Uterus (tissue), 4 donors: ENCODE results near the gene SSTR4. TPM values are rescaled to one million over a fixed set of nuclear protein-coding genes. Genes with fewer than 3 reads are reported as not detected.

Experiments used
- DNase-seq, 2 donors: peaks; one replicate each; pipeline ENCODE4 v3.0.0-alpha.2; 2019 to 2020
- H3K27ac ChIP-seq, 2 donors: fragments of 200-600 bp; sonication (generic); 1 replicate in 1 of 2; 2 replicates in 1 of 2; pipeline ENCODE4 v1.5.1; 2016 to 2018
- H3K27me3 ChIP-seq, 2 donors: fragments of 200-600 bp; sonication (generic); one replicate each; pipeline ENCODE4 v1.5.1; 2018 to 2019; ENCODE audit warnings: control low read depth in 1 of 2
- H3K36me3 ChIP-seq, 2 donors: fragments of 200-600 bp; sonication (generic); one replicate each; pipeline ENCODE4 v1.5.1; 2019; ENCODE audit warnings: control low read depth in 1 of 2
- H3K4me1 ChIP-seq, 2 donors: fragments of 200-600 bp; sonication (generic); one replicate each; pipeline ENCODE4 v1.5.1; 2018 to 2019; ENCODE audit warnings: control low read depth in 1 of 2
- H3K4me3 ChIP-seq, 2 donors: fragments of 200-600 bp; sonication (generic); 1 replicate in 1 of 2; 2 replicates in 1 of 2; pipeline ENCODE4 v1.5.1; 2018 to 2019; ENCODE audit warnings: mild to moderate bottlenecking in 1 of 2
- H3K9me3 ChIP-seq, 2 donors: fragments of 200-600 bp; sonication (generic); one replicate each; pipeline ENCODE4 v1.5.1; 2019; ENCODE audit warnings: control low read depth in 1 of 2
- POLR2A ChIP-seq, 2 donors: fragments of 450-650 bp; IDR thresholded peaks; one replicate each; pipeline ENCODE4 v1.6.1; 2016; ENCODE audit warnings: antibody characterized with exemption in 2 of 2, mild to moderate bottlenecking in 1 of 2, moderate library complexity in 1 of 2
- intact Hi-C: fragments of 100-400 bp; cut with DNase I; formaldehyde crosslinking; loops from one replicate; pipeline ENCODE4 v1.15.1; 2023; ENCODE audit warnings: low total_unique reads
- total RNA-seq, 4 donors: library from RNA; depleted of rRNA in 3 of 4; stranded (reverse); fragments of >200 nt in 3 of 4; gene quantifications; one replicate each; pipeline versions ENCODE4 v1.1.0 to v1.2.4, GENCODE V29; 2014 to 2023
- TF ChIP-seq, protein P1 (sequence below), 4 experiments: fragments of 200-600 bp in 2 of 4; fragments of 450-650 bp in 2 of 4; sonication (generic) in 2 of 4; IDR thresholded peaks; one replicate each; pipeline ENCODE4 v1.5.1; 2016 to 2019; ENCODE audit warnings: antibody characterized with exemption in 4 of 4, mild to moderate bottlenecking in 2 of 4, moderate library complexity in 1 of 4
- donor health status: DM: yes; HTN: yes; CAD: no.

Gene SSTR4
- total RNA-seq, 4 donors from 2014 or later: not detected

DNA sequence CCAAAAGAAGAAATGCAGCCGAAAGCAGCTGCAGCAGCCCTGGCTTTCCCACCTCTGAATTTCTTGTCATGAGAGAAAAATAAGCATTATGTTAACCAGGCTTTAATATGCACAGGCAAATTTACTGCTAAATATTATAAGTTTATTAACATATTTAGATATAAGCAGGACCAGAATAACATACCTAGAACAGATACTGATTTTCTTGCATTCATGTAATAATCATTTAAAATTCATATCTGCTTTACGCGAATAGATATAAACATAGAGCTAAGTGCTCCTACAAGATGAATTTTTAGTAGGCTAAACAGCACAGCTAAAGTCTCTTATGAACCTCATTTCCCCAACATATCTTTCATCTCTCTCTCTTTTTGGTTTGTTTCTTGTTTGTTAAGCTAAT lies 36.3 kb downstream of the SSTR4 start:
- TF ChIP-seq, protein P1, sequence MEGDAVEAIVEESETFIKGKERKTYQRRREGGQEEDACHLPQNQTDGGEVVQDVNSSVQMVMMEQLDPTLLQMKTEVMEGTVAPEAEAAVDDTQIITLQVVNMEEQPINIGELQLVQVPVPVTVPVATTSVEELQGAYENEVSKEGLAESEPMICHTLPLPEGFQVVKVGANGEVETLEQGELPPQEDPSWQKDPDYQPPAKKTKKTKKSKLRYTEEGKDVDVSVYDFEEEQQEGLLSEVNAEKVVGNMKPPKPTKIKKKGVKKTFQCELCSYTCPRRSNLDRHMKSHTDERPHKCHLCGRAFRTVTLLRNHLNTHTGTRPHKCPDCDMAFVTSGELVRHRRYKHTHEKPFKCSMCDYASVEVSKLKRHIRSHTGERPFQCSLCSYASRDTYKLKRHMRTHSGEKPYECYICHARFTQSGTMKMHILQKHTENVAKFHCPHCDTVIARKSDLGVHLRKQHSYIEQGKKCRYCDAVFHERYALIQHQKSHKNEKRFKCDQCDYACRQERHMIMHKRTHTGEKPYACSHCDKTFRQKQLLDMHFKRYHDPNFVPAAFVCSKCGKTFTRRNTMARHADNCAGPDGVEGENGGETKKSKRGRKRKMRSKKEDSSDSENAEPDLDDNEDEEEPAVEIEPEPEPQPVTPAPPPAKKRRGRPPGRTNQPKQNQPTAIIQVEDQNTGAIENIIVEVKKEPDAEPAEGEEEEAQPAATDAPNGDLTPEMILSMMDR (IDR thresholded peaks at IDR 0.05): no peak
- no peak for TF ChIP-seq POLR2A (IDR thresholded peaks at IDR 0.05)
- Histone ChIP-seq H3K4me1 (no peaks in the 10 kb centered on the region), H3K9me3 (no peaks in the 10 kb centered on the region), H3K4me3 (no peak overlapping the region), H3K27me3 (no peaks in the 10 kb centered on the region), H3K27ac (no peak overlapping the region), H3K36me3 (no peaks in the 10 kb centered on the region)
- intact Hi-C loops: no loop called here
- no peak for DNase-seq

DNA sequence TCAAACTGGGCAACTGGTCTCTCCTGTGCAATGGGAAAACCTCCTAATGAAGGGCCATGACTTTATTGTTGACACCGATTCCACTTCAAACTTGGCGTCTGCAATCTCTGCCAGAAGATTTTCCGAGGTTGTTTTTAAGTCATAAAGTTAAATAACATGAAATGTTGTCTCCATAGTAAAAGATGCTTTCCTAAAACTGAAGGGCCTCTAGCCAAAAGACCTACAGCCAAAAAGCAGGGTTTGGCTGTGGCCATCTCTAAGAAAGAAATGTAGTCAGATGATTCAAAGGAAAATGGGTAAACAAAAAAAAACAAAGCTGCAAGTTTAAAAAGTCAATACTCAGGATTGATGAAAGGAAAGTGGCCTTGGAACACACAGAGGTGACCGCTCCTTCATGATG lies 36.9 kb downstream of the SSTR4 start:
- H3K27ac ChIP-seq: no peak overlapping the region
- H3K36me3 ChIP-seq: no peaks in the 10 kb centered on the region
- intact Hi-C loops: no loop called here
- H3K9me3 ChIP-seq: no peaks in the 10 kb centered on the region
- no peak for TF ChIP-seq POLR2A (IDR thresholded peaks at IDR 0.05)
- TF ChIP-seq, protein P1 (IDR thresholded peaks at IDR 0.05): no peak
- H3K27me3 ChIP-seq: no peaks in the 10 kb centered on the region
- DNase-seq: no peak
- H3K4me3 ChIP-seq: no peak overlapping the region
- no peaks in the 10 kb centered on the region for H3K4me1 ChIP-seq

DNA sequence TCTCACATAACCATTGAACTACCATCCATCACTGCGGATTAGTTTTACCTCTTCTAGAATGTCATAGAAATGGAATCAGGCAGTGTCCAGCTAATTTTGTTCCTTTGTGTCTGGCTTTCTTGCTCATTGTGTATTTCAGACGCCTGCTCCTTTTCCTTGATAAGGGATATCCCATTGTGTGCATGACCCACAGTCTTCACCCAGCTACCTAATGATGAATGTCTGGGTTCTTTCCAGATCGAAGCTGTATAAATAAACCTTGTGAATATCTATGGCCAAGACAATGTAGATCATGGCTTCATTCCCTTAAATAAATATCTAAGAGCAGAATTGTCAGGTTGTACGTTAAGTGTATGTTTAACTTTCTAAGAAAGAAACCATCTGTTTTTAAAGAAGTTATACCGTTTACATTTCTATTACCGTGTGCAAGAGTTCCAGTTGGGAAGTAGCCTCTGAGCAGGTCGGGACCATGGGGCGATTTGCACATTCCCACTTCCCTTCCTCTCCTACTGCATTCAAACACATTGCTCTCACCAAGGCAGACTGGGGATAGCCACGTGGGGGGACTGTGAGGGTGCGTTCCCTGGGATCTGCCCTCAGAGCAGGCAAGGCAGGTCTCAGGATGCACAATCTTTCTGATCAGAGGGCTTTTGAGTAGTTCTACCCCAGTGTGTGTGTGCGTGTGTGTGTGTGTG lies 37.9 kb downstream of the SSTR4 start:
- TF ChIP-seq, protein P1 (IDR thresholded peaks at IDR 0.05): no peak
- no peak for TF ChIP-seq POLR2A (IDR thresholded peaks at IDR 0.05)
- Histone ChIP-seq H3K36me3 (no peaks in the 10 kb centered on the region), H3K27ac (no peak overlapping the region), H3K27me3 (no peaks in the 10 kb centered on the region), H3K4me3 (no peak overlapping the region), H3K9me3 (no peaks in the 10 kb centered on the region), H3K4me1 (no peaks in the 10 kb centered on the region)
- DNase-seq: no peak
- intact Hi-C loops: no loop called here

DNA sequence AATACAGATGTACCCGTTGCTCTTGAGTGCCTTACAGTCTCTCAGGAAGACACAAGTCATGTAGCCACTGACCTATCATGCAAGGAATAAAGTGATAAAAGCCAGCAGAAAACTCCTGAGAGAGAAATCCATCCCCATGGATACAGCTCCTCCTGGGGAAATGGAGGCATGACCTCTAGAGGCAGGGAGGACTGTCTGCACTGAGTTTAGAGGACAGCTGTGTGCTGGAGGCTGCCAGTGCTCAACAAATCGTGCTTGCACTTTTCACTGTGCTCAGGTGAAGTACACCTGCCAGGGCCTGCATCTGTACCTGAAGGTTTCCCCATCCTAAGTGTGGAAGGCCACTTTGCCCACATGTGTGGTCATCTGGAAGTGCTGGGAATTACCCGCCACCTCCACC lies 38.9 kb downstream of the SSTR4 start:
- intact Hi-C loops: no loop called here
- Histone ChIP-seq H3K4me1 (no peaks in the 10 kb centered on the region), H3K4me3 (no peak overlapping the region), H3K9me3 (no peaks in the 10 kb centered on the region), H3K27me3 (no peaks in the 10 kb centered on the region), H3K27ac (no peak overlapping the region), H3K36me3 (no peaks in the 10 kb centered on the region)
- TF ChIP-seq POLR2A (IDR thresholded peaks at IDR 0.05): no peak
- TF ChIP-seq, protein P1 (IDR thresholded peaks at IDR 0.05): no peak
- no peak for DNase-seq

DNA sequence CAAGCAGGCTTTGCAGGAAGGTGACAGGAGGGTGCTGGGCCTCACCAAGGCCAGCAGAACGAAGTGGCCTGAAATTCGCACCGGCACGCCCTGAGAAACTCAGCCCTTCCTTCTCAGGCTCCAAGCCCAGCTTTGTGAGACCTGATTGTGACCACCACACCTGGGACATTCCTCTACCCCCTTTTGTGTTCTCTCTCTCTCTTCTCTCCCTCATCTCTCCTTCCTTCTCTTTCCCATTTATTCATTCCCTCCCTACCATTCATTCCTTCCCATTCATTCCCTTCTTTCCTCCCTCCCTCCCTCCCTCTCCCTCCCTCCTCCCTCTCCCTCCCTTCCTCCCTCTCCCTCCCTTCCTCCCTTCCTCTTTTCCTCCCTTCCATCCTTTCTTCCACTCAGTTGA lies 42.2 kb downstream of the SSTR4 start:
- no peaks in the 10 kb centered on the region for H3K9me3 ChIP-seq
- no peak overlapping the region for H3K27ac ChIP-seq
- intact Hi-C loops: no loop called here
- no peaks in the 10 kb centered on the region for H3K36me3 ChIP-seq
- no peak for DNase-seq
- H3K4me3 ChIP-seq: no peak overlapping the region
- no peaks in the 10 kb centered on the region for H3K4me1 ChIP-seq
- no peaks in the 10 kb centered on the region for H3K27me3 ChIP-seq
- TF ChIP-seq POLR2A (IDR thresholded peaks at IDR 0.05): no peak
- TF ChIP-seq, protein P1 (IDR thresholded peaks at IDR 0.05): no peak
